HPDE6-E6E7 (cell line): ENCODE measurements around the gene RPP40.
"Not testable (repeated sequence)": the region's sequence is repeated elsewhere in the genome, so short reads cannot be mapped to it uniquely, and the experiment has no call there.

Experiments used
- DNase-seq: peaks from one replicate; pipeline ENCODE4 v3.0.0; 2011; ENCODE audit warnings: missing footprints; ENCODE audit errors: extremely low spot score

Gene RPP40

GRCh38 chr6:5014072-5014561 is 10.3 kb upstream of the RPP40 start:
- no peak for DNase-seq

- no peak for DNase-seq
These were observed 8.7 kb upstream of the RPP40 start for GRCh38 chr6:5012519-5012918.

GRCh38 chr6:5011346-5011745 is 7.5 kb upstream of the RPP40 start:
- no peak for DNase-seq

GRCh38 chr6:5007531-5007930 is 3.7 kb upstream of the RPP40 start:
- no peak for DNase-seq

GRCh38 chr6:5006222-5006621 is 2.4 kb upstream of the RPP40 start:
- DNase-seq: no peak

GRCh38 chr6:5005038-5005433 is 1.2 kb upstream of the RPP40 start:
- DNase-seq: not testable (repeated sequence)

- no peak for DNase-seq
These were observed 668 bp upstream of the RPP40 start for GRCh38 chr6:5004373-5005037.

- DNase-seq: no peak
These were observed 4.3 kb downstream of the RPP40 start for GRCh38 chr6:4999586-4999985.

GRCh38 chr6:4997862-4998261 is 6.0 kb downstream of the RPP40 start:
- DNase-seq: no peak

- DNase-seq: no peak
These were observed 9.1 kb downstream of the RPP40 start for GRCh38 chr6:4994741-4995140.

GRCh38 chr6:4987432-4987831 is 16.4 kb downstream of the RPP40 start:
- DNase-seq: no peak

- no peak for DNase-seq
These were observed 16.8 kb downstream of the RPP40 start for GRCh38 chr6:4986999-4987398.

- DNase-seq: no peak
These were observed 20.5 kb downstream of the RPP40 start for GRCh38 chr6:4983322-4983721.

- no peak for DNase-seq
These were observed 22.1 kb downstream of the RPP40 start for GRCh38 chr6:4981761-4982160.

- no peak for DNase-seq
These were observed 24.4 kb downstream of the RPP40 start for GRCh38 chr6:4979426-4979825.

- DNase-seq: no peak
These were observed 26.4 kb downstream of the RPP40 start for GRCh38 chr6:4977468-4977867.

- DNase-seq: no peak
These were observed 28.3 kb downstream of the RPP40 start for GRCh38 chr6:4975506-4975905.

GRCh38 chr6:4974962-4975361 is 28.9 kb downstream of the RPP40 start:
- no peak for DNase-seq

GRCh38 chr6:4973982-4974745 is 29.7 kb downstream of the RPP40 start:
- no peak for DNase-seq

- no peak for DNase-seq
These were observed 30.4 kb downstream of the RPP40 start for GRCh38 chr6:4973415-4973814.

GRCh38 chr6:4972438-4972837 is 31.4 kb downstream of the RPP40 start:
- DNase-seq: no peak

- DNase-seq: no peak
These were observed 32.0 kb downstream of the RPP40 start for GRCh38 chr6:4971851-4972250.

- no peak for DNase-seq
These were observed 33.0 kb downstream of the RPP40 start for GRCh38 chr6:4970739-4971395.
